Adrenal gland (tissue), 12 donors: ENCODE results near the gene AKAP10. TPM values are rescaled to one million over a fixed set of nuclear protein-coding genes. Genes with fewer than 3 reads are reported as not detected.

Source experiments
- DNase-seq, 7 donors: peaks; one replicate each; pipeline ENCODE4 v3.0.0-alpha.2; 2019 to 2020
- H3K27ac ChIP-seq, 5 donors: fragments of 200-600 bp; sonication (generic) in 4 of 5; 1 replicate in 3 of 5; 2 replicates in 2 of 5; pipeline versions ENCODE4 v1.5.1 to v1.8.0; 2016 to 2020; ENCODE audit warnings: mild to moderate bottlenecking in 1 of 5
- H3K27me3 ChIP-seq: fragments of 200-600 bp; 2 replicates; pipeline ENCODE4 v1.8.0; 2021
- H3K36me3 ChIP-seq, 2 donors: fragments of 200-600 bp; replicated peaks in 1 of 2; 1 replicate in 1 of 2; 2 replicates in 1 of 2; pipeline versions ENCODE4 v1.5.1 to v1.8.0; 2018 to 2022
- H3K4me1 ChIP-seq, 2 donors: fragments of 200-600 bp; replicated peaks in 1 of 2; 1 replicate in 1 of 2; 2 replicates in 1 of 2; pipeline versions ENCODE4 v1.5.1 to v1.8.0; 2018 to 2021
- H3K4me3 ChIP-seq, 4 donors: fragments of 200-600 bp; sonication (generic) in 3 of 4; one replicate each; pipeline ENCODE4 v1.5.1; 2016 to 2018
- H3K9me3 ChIP-seq, 3 donors: fragments of 200-600 bp; sonication (generic) in 1 of 3; replicated peaks in 1 of 3; 1 replicate in 2 of 3; 2 replicates in 1 of 3; pipeline versions ENCODE4 v1.5.1 to v1.8.0; 2016 to 2021
- CTCF ChIP-seq, 6 experiments: fragments of 450-650 bp in 4 of 6; fragments of 200-600 bp in 2 of 6; sonication (generic) in 1 of 6; IDR thresholded peaks; 1 replicate in 5 of 6; 2 replicates in 1 of 6; pipeline versions ENCODE4 v1.5.1 to v1.8.0; 2016 to 2021; ENCODE audit warnings: antibody characterized with exemption in 6 of 6, mild to moderate bottlenecking in 2 of 6, moderate library complexity in 1 of 6
- POLR2A ChIP-seq, 2 donors: fragments of 450-650 bp; IDR thresholded peaks; one replicate each; pipeline ENCODE4 v1.6.1; 2017; ENCODE audit warnings: antibody characterized with exemption in 2 of 2, mild to moderate bottlenecking in 2 of 2, moderate library complexity in 1 of 2
- WGBS, 4 donors: extraction: QIAGEN DNeasy Blood & Tissue Kit in 2 of 4; methylation state at CpG; one replicate each; pipeline versions ENCODE4 v1.1.5 to v1.1.7; 2013 to 2017; 5-methylcytosine and 5-hydroxymethylcytosine counted together
- intact Hi-C, 2 donors: fragments of 100-400 bp; cut with DNase I; formaldehyde crosslinking; loops; one replicate each; pipeline versions ENCODE4 v1.14.1 to v1.15.0; 2022 to 2023
- polyA plus RNA-seq, 3 donors: library from polyadenylated mRNA; stranded (reverse); fragments of 200-250 nt in 2 of 3; fragments of 350-450 nt in 1 of 3; fragmentation: Illumina TruSeq in 1 of 3; extraction: RNeasy Lipid Tissue Mini Kit (QIAGEN cat#74804) in 1 of 3; gene quantifications; one replicate each; pipeline ENCODE4 v1.2.3, GENCODE V29; 2013 to 2014
- total RNA-seq, 9 donors: library from RNA; depleted of rRNA in 4 of 9; stranded (reverse); fragments of >200 nt in 4 of 9; fragments of 120-200 nt in 1 of 9; fragmentation: NEBNext Ultra II Directional in 1 of 9; extraction: Animal tissue kit (Norgen Biotek cat#: 25700) in 1 of 9; gene quantifications; one replicate each; pipeline versions ENCODE4 v1.1.0 to v1.2.4, GENCODE V29; 2013 to 2023
- donor health status: healthy with polysubstance abuse.
- donor health status: Bipolar disorder and iron deficiency.
- donor health status: DM: yes; HTN: yes; CAD: no.
- donor health status: DM: no; HTN: no; CAD: no.
- donor health status: DM: no; HTN: no; CAD: no.
- donor health status: DM: yes; HTN: yes; CAD: no.

The AKAP10 gene
- total and polyA plus RNA-seq, 12 donors: 8.1 to 52.7 (median 33.2) TPM

GRCh38 chr17:20009052-20009301 lies 31.3 kb upstream of the AKAP10 start:
- H3K27me3 ChIP-seq: peaks cover 19% of the 10 kb centered on the region
- intact Hi-C loops: no loop called here
- TF ChIP-seq POLR2A (IDR thresholded peaks at IDR 0.05) (no peak), CTCF (IDR thresholded peaks at IDR 0.05) (peak in 3 of 6 experiments; percentile 58 to 72 (median 58))
- WGBS, 4 donors: 0 to 1% (median 1%) methylated on average over 17 to 18 of the region's 18 CpGs
- no peaks in the 10 kb centered on the region for H3K9me3 ChIP-seq
- no peaks in the 10 kb centered on the region for H3K36me3 ChIP-seq
- H3K4me1 ChIP-seq: peaks cover 4 to 8% of the 10 kb centered on the region in 2 donors
- H3K4me3 ChIP-seq: peak overlapping the region in 2 of 4 donors; percentile 35 to 61
- no peak overlapping the region for H3K27ac ChIP-seq
- DNase-seq: peak in 1 of 7 donors; percentile 59

GRCh38 chr17:20008242-20009051 lies 30.8 kb upstream of the AKAP10 start:
- intact Hi-C loops: no loop called here
- 27 to 59% (median 28%) methylated on average over 18 to 35 of the region's 35 CpGs for WGBS, 4 donors
- no peaks in the 10 kb centered on the region for H3K9me3 ChIP-seq
- H3K4me1 ChIP-seq: peaks cover 4 to 8% of the 10 kb centered on the region in 2 donors
- TF ChIP-seq POLR2A (IDR thresholded peaks at IDR 0.05) (no peak), CTCF (IDR thresholded peaks at IDR 0.05) (no peak)
- H3K27ac ChIP-seq: no peak overlapping the region
- DNase-seq: peak in 3 of 7 donors; percentile 25 to 31 (median 27)
- H3K36me3 ChIP-seq: no peaks in the 10 kb centered on the region
- peaks cover 24% of the 10 kb centered on the region for H3K27me3 ChIP-seq
- H3K4me3 ChIP-seq: peak overlapping the region in 2 of 4 donors; percentile 35 to 61

- Histone ChIP-seq H3K27me3 (peaks cover 3% of the 10 kb centered on the region), H3K36me3 (no peaks in the 10 kb centered on the region), H3K4me1 (peaks cover 0 to 4% of the 10 kb centered on the region in 2 donors), H3K27ac (no peak overlapping the region), H3K4me3 (no peak overlapping the region), H3K9me3 (no peaks in the 10 kb centered on the region)
- no peak for TF ChIP-seq POLR2A (IDR thresholded peaks at IDR 0.05)
- no peak for TF ChIP-seq CTCF (IDR thresholded peaks at IDR 0.05)
- DNase-seq: no peak
- WGBS, 4 donors: 43 to 56% (median 53%) methylated on average over 5 of the region's 5 CpGs
- intact Hi-C loops: loop anchor here in 1 of 2 donors (10.0 kb wide), 1 partner anchor 318 kb away; no protein-coding TSS in a partner anchor
These were observed 18.9 kb upstream of the AKAP10 start for GRCh38 chr17:19996502-19996901.

GRCh38 chr17:19996086-19996485 lies 18.5 kb upstream of the AKAP10 start:
- Histone ChIP-seq H3K4me1 (peaks cover 0 to 4% of the 10 kb centered on the region in 2 donors), H3K9me3 (no peaks in the 10 kb centered on the region), H3K27ac (no peak overlapping the region), H3K36me3 (no peaks in the 10 kb centered on the region), H3K27me3 (peaks cover 3% of the 10 kb centered on the region), H3K4me3 (no peak overlapping the region)
- TF ChIP-seq CTCF (IDR thresholded peaks at IDR 0.05) (no peak), POLR2A (IDR thresholded peaks at IDR 0.05) (no peak)
- DNase-seq: no peak
- WGBS, 4 donors: 76 to 100% (median 87%) methylated on average over 1 of the region's 1 CpG
- intact Hi-C loops: loop anchor here in 1 of 2 donors (10.0 kb wide), 1 partner anchor 319 kb away; no protein-coding TSS in a partner anchor
